ENCODE results near the gene RTBDN. TPM values are rescaled to one million over a fixed set of nuclear protein-coding genes. Genes with fewer than 3 reads are reported as not detected.
A peak's percentile ranks its signal among the peaks of the same experiment; 100 is the strongest.

The RTBDN gene
- total RNA-seq, 1 donor from 2014 or later = not detected

- H3K27me3 Mint-ChIP-seq (ENCODE audit: low read depth) = peaks cover 5% of the 10 kb centered on the region
- no peak for TF ChIP-seq CTCF (IDR thresholded peaks at IDR 0.05; ENCODE audit: unreplicated experiment)
Measured at GRCh38 chr19:12867120-12868099, 33.0 kb upstream of the RTBDN start.

GRCh38 chr19:12866416-12867119 is 32.2 kb upstream of the RTBDN start:
- Mint-ChIP-seq H3K27ac (no peak overlapping the region), H3K9me3 (no peaks in the 10 kb centered on the region), H3K27me3 (ENCODE audit: low read depth) (peaks cover 7% of the 10 kb centered on the region), H3K4me1 (peaks cover 7% of the 10 kb centered on the region), H3K4me3 (peak overlapping the region; percentile 48), H3K36me3 (no peaks in the 10 kb centered on the region)
- no peak for TF ChIP-seq CTCF (IDR thresholded peaks at IDR 0.05; ENCODE audit: unreplicated experiment)
- no peak for DNase-seq (ENCODE audit: low spot score in 2 of 2, unreplicated experiment in 2 of 2)

More at GRCh38 chr19:12867120-12868099, 33.0 kb upstream of the RTBDN start:
- peak overlapping the region; percentile 68 for H3K4me3 Mint-ChIP-seq
- H3K27ac Mint-ChIP-seq = peak overlapping the region; percentile 70
- peak; percentile 75 to 89 for DNase-seq (ENCODE audit: low spot score in 2 of 2, unreplicated experiment in 2 of 2)
- peaks cover 5% of the 10 kb centered on the region for H3K9me3 Mint-ChIP-seq
- peaks cover 7% of the 10 kb centered on the region for H3K4me1 Mint-ChIP-seq
- peaks cover 7% of the 10 kb centered on the region for H3K36me3 Mint-ChIP-seq

GRCh38 chr19:12865746-12866415 is 31.5 kb upstream of the RTBDN start:
- H3K4me3 Mint-ChIP-seq = no peak overlapping the region
- H3K9me3 Mint-ChIP-seq = no peaks in the 10 kb centered on the region
- H3K36me3 Mint-ChIP-seq = no peaks in the 10 kb centered on the region
- no peak overlapping the region for H3K27ac Mint-ChIP-seq
- no peak for TF ChIP-seq CTCF (IDR thresholded peaks at IDR 0.05; ENCODE audit: unreplicated experiment)
- peaks cover 7% of the 10 kb centered on the region for H3K27me3 Mint-ChIP-seq (ENCODE audit: low read depth)
- peaks cover 7% of the 10 kb centered on the region for H3K4me1 Mint-ChIP-seq
- DNase-seq (ENCODE audit: low spot score in 2 of 2, unreplicated experiment in 2 of 2) = no peak

GRCh38 chr19:12864721-12865715 is 30.6 kb upstream of the RTBDN start:
- H3K9me3 Mint-ChIP-seq = no peaks in the 10 kb centered on the region
- no peak for DNase-seq (ENCODE audit: low spot score in 2 of 2, unreplicated experiment in 2 of 2)
- TF ChIP-seq CTCF (IDR thresholded peaks at IDR 0.05; ENCODE audit: unreplicated experiment) = no peak
- H3K4me1 Mint-ChIP-seq = peaks cover 7% of the 10 kb centered on the region
- H3K27me3 Mint-ChIP-seq (ENCODE audit: low read depth) = peaks cover 7% of the 10 kb centered on the region
- no peaks in the 10 kb centered on the region for H3K36me3 Mint-ChIP-seq
- no peak overlapping the region for H3K4me3 Mint-ChIP-seq
- H3K27ac Mint-ChIP-seq = no peak overlapping the region
